GM03348 (cell line): ENCODE measurements around the gene ZIM2.
"Not testable (repeated sequence)": the region's sequence is repeated elsewhere in the genome, so short reads cannot be mapped to it uniquely, and the experiment has no call there.

Experiments used
- DNase-seq: peaks from one replicate; pipeline ENCODE4 v3.0.0; 2012; ENCODE audit warnings: low spot score

The ZIM2 gene

DNA sequence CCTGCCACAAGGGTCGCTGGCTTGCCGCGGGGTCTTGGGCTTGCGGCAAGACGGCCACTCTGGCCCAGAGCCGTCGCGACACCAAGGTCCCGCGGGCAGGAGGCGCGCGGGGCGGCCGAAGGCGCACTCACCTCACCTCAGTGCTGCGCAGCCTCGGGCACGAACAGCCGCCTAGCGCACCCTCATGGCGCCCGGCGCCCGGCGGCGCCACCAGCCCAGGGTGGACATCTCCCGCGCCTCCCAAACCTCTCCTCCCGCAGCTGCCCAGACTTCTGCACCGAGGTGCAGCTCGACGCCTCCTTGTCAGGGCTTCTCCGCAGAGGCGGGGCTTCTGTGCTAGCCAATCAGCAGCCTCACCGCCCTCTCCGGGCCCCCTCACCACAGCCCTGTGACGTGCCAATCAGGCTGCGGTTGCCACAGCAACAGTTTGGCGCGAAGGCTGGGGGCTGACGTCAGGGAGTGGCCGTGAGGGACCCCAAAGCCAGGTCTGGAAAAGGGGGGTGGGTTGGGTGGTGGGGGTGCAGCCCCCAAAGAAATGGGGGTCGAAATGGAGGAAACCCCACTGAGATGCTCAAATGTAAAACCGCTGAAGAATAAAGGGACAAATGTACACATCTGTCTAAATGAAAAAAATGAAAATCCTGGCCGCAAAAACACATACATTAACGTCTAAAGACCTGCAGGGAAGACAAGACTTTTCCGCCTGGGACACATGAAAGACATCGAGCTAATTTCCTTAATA is at the start of gene ZIM2, which contains the start of gene PEG3:
Gene ZIM2, minus strand, starts transcription at position 276 of the 742 bp plus-strand sequence. CDS start 16,449 bp downstream, outside the sequence.
Gene PEG3, minus strand, starts transcription at position 276 of the 742 bp plus-strand sequence. CDS start 16,071 bp downstream, outside the sequence.
- DNase-seq = no peak

DNA sequence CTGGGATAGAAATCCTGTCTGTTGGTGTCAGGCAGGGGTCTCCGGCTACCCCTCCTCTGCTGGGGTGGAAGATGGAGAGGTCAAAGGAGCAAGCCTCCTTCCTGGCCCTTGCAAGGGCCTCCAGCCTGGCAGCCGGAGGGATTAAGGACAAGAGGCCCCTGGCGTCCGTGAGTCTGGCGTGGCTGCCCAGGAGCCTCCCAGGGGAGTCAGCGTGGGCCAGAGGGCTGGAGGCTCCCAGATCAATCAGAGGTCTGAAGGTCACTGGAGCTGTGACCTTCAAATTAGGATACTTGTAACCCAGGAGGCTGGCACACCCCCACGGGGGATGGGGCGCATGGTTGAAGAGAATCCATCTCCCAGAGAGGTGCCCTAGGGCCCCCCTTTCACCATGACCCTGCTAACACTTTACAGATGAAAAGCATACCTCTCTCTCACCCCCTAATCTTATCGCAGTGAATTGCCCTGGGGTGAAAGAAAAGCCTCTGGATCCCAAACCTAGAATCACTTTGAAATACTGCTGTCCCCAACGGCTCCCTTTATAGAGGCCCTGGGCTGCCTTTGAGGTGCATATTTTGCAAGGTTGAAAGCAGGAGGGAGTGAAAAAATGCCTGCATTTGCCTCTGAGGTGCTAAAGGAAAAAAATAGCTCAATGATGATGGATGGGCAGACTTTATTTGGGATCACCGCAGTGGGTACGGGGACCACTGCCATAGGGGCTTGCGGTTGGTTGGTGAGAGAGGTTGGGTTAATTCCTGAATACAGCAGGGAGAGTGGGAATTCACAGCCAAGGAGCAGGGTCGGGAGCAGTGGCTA is 44.9 kb upstream of the ZIM2 start:
- no peak for DNase-seq

DNA sequence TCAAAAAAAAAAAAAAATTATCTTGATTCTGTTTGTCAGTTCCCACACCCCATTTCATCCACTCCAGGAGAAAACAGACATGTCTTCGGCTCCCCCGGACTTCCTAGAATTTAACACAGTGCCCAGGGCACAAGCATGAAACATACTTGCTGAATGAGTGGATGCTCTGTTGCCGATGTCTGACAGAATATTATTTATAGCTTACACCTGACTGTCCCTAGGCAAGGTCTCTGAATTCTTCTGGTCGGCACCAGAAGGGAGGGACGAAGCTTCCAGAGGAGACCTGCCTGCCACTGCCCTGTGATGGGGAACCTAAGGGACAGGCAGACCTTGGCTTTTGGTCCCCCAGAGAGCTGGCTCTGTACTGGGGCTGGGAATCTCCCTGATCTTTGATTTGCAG is 43.9 kb upstream of the ZIM2 start:
- no peak for DNase-seq

DNA sequence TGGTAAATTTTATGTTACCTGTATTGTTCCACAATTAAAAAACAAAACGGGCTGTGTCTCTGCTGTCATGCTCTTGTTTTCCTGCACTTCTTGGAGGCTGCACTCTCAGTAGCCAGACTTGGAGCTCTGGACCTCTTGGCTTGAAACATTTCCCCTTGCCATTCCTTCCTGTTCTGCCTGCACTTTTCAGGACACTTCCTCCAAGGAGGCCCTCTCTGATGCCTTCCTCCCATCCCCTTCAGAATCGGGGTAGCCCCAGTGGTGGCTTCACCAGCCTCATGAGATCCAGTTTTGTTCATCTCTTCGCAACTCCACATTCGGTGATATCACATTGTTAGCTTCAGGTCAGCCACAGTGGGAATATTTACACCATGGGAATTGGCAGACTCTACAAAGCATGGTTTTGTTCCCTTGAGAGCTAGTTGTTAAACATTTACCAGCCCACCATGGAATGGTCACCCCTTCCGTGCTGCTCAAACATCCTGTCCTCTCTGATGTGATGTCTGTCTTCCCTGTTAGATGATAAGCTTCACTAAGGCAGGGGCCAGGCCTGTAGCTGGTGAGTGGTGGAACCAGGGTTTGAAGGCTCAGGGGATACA is 40.2 kb upstream of the ZIM2 start:
- DNase-seq = no peak

DNA sequence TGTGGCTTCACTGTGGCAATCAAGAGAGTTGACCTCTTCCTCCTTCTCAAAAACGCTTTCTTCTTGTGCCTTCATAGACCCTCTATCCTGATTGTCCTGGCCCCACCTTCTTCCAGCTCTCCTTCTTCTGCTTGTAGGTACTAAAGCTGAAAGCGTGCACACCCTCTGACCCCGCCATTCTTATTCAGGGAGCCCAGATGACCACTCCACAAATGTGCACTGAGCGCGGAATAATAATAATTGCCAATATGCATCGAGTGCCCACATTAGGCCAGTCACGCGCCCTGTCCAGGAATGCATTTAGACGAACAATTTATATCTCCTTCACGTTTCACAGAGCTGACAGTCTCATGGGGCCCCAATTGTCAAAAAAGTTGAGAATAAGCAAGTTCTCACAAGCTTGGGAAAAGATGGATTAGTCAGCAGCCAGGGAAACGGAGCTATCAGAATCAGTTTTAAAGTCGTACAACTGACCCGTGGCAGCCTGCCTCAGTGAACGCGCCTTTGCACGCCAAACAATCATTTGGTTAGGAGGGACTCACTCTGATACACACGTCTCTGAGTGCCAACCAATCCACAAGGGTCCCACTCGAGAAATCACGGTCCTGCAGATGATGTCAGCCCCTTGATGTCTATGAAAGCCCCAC is 36.7 kb upstream of the ZIM2 start:
- DNase-seq = no peak

DNA sequence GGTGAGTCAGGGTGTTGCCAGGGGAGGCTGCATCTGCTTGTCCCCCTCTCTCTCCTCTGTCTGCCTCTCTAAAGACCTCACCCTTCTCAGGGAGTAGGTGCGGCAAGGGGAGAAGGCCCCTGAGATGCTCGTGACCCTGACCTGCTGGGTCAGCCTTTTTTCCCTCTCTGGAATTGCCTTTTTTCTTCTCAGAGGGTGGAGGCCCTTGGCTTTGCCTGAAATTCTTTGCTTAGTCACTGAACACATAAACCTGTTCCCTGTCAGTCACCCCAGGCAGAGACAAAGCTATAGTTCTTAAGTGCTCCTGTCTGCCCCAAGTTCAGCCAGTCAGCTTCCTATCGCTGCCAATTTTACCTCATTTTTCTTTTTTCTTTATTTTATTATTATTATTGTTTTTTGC is 35.2 kb upstream of the ZIM2 start:
- DNase-seq = no peak

DNA sequence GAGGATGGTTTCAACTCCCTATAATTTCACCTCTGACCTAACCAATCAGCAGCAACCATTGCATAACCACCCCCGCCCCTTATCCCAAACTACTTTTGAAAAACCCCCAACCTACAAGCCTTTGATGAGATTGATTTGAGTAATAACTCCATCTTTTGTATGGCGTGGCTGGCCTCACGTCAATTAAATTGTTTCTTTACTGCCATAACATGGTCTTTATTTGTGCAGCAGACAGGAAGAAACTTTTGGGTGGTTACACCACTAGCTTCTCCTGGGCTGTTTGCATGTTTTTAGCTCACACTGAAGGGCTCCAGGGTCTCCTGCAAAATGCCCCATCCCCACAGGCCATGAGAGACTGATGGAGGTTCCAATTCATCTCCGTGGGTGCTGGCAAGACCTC is 34.0 kb upstream of the ZIM2 start:
- no peak for DNase-seq

DNA sequence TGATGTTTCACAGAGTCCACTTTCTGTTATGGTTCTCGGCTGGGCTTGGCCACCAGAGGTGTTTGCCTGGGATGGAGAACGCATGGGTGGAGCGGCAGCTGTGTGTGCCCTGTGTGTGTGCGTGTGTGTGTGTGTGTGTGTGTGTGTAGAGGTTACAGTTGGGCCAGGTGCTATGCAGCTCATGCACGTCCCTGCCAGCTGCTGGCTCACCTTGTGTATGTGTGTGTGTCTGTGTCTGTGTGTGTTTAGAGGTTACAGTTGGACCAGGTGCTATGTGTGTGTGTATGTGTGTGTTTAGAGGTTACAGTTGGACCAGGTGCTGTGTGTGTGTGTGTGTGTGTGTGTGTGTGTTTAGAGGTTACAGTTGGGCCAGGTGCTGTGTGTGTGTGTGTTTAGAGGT is 33.0 kb upstream of the ZIM2 start:
- no peak for DNase-seq

DNA sequence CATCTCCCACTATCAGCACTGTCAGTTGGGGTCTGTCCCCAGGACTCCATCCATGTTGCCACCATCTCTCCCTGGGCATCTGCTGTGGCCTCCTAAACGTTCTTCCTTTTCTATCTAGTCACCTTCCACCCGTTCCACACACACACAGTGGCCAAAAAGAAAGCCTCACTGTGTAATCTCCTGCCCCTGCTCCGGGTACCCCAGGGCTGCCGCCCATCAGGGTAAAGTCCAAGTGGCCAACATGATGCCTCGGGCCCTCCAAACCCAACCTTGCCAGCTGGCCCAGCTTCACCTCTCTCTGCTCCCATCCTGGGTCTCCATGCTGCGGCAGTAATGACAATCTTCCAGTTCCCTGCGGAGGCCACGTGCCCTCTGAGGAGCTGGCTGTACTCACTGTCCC is 29.4 kb upstream of the ZIM2 start:
- no peak for DNase-seq

DNA sequence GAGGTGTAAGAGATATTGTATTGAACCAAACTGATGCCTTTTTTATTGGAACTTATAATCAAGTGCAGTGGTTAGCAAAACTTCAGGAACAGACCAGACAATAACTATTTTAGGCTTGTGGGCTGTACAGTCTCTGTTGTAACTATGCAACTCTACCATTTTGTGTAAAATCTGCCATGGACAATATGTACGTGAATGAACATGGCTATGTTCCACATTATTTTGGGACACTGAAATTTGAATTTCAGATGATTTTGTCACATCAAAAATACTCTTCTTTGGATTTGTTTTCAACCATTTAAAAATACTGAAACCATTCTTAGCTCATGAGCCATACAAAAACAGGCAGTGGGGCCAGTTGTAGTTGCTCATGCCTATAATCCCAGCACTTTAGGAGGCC is 27.9 kb upstream of the ZIM2 start:
- no peak for DNase-seq

DNA sequence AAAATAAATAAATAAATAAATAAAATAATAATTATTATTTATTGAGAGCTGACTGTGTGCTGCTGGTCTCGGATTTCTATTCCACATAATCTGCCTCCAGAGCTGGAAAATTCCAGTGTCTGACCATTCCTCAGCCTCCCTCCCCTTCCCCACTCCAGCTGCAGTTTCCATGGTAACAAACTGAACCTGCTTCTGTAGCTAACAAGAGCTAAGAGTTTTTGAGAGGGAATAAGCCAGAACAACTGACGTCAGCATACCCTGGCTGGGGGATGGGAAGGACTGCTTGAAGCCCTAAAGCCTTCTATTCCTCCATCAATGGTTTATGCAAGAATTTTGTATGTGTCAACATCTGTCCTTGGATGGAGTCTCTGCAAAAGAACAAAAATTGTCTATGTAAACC is 26.0 kb upstream of the ZIM2 start:
- DNase-seq = no peak

DNA sequence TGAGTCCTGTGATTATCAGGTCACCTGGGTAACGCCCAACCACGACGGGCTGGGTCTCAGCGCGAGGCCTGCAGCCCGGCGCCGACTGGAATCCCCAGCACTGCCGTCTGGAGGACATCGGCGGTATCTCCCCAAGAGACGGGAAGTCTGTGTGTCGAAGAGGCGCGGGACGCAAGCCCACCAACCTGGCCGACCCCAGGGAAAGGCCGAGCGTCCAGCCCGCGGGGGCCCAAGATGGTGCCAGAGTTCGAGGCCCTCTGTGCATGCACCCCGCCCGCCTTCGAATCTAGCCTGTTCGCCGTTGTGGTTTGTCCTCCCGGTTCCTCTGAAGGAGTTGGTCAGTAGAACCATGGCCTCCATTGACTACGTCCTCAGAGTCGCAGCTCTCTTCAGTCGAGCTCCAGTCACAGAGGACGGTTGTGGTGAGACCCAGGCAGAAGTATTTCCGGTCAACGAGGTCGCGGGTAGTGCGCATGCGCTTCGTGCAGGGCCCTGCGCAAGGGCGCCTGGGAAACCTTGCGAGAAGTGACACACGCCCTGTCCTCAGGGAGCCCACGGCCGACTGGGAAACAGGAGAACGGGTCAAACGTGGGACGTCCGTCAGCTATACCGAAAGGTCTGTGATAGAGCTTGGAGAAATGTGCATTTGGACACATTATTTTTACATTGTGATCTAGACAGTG is 24.1 kb upstream of the ZIM2 start:
- no peak for DNase-seq

DNA sequence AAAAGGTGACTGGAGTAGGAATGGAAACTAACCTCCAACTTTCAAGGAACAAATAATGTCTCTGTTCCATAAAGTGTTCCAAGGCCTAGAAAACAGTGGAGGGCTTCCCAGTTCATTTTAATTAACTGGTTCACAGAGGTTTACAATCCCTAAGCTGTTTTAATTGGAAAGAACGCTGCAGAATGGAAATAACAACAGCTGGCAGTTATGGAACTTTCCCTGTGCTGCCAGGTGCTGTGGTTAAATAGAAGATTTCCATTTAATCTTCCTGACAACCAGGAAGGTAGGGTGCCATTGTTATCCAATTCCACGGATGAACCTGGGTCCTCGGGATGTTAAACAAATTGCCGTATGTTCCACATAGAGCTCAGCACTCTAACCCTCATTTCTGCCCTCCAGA is 22.2 kb upstream of the ZIM2 start:
- no peak for DNase-seq

DNA sequence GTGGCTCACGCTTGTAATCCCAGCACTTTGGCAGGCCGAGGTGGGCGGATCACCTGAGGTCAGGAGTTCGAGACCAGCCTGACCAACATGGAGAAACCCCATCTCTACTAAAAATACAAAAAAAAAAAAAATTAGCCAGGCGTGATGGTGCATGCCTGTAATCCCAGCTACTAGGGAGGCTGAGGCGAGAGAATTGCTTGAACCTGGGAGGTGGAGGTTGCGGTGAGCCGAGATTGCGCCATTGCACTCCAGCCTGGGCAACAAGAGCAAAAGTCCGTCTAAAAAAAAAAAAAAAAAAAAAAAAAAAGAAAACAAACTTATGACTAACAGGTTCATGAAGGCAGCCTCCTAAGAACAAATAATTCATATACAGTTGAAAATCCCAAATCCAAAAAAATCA is 19.9 kb upstream of the ZIM2 start:
- DNase-seq = not testable (repeated sequence)

DNA sequence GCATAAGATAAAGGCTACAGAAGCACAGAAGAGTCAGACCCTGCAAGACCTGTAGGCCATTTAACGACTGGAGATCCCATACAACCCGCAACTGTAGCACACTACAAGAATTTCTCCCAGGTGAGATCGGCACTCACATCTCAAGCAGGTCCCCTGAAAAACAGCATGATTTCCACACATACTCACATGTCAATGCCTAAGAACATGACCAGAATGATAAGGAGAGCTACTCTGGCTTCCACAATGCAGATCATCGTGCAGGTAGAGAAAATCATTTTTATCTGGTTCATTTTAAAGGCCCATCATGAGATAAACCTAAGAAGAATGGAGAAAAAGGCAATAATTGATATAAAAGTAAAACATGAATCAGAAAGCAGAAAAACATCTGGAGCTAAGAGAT is 17.5 kb upstream of the ZIM2 start:
- no peak for DNase-seq

DNA sequence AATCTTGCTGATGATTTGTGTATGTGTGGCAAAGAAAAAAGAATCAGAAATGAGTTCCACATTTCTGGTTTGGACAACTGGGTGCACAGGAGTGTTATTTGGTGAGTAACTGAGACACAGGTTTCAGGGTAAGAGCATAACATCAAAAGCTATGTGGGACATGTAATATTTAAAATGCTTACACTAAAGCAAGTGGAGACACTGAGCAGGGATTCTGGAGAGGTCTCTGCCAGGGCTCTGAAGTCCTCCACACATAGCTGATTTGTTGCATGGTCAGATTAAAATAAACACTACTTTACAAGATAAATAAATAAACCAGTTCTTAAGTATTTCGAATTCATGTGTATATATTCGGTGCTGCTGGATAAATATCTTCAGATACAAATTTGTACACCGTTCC is 16.3 kb upstream of the ZIM2 start:
- no peak for DNase-seq

DNA sequence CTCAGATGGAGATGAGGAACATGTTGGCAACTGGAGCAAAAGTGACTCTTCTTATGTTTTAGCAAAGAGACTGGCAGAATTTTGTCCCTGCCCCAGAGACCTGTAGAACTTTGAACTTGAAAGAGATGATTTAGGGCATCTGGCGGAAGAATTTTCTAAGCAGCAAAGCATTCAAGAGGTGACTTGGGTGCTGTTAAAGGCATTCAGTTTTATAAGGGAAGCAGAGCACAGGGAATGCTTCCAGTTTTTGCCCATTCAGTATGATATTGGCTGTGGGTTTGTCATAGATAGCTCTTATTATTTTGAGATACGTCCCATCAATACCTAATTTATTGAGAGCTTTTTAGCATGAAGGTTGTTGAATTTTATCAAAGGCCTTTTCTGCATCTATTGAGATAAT is 11.8 kb upstream of the ZIM2 start:
- DNase-seq = not testable (repeated sequence)

DNA sequence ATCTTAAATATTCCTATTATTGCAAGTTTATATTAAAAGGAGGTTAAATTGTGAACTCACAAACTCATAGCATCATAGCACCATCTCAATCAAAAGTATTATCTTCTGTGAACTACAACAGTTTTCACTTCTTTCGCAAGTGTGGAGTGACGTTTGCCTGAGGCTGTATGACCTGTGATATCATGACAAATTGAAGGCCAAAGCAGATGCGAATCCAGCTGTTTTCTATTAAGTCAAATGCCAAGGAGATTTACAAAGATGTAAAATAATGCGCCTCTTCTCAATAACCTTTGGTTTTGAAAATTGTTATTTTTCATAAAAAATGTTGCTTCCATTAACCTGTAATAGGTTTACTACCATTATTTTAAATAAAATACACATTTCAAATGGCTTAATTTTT is 7.6 kb upstream of the ZIM2 start:
- no peak for DNase-seq

DNA sequence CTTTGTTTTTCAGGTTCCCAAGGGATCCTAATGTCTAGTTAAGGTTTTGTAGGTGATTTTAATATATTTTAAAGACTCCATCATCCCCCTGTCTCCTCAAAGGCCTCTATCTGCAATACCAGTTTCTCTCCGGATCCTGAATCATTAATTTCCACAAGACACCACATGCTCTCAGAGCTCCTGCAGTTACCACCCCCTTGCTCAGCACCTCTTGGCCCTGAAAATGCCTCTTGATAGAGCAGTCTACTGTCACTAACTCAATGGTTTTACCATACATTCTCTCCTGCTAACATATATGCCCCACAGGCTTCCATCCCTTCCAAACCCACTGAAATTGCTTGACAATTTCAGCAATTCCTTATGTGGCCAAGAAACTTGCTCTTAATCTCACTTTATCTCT is 1.9 kb upstream of the ZIM2 start:
- no peak for DNase-seq

DNA sequence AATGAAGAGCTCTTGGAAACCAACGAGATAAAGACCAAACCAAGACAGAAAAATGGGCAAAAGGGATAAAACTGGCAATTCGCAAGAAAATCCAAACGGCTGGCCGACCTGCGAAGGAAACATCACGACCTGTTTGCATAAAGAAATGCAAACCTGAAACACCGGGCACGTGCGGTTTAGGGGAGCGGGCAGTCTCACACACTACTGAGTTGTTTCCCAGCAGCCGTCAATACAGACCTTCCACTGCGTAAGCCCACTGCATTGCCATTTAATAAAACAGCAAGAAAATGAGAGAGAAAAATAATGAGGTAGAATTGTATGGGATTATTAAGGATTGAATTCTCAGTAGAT is 642 bp upstream of the ZIM2 start:
- DNase-seq = no peak

DNA sequence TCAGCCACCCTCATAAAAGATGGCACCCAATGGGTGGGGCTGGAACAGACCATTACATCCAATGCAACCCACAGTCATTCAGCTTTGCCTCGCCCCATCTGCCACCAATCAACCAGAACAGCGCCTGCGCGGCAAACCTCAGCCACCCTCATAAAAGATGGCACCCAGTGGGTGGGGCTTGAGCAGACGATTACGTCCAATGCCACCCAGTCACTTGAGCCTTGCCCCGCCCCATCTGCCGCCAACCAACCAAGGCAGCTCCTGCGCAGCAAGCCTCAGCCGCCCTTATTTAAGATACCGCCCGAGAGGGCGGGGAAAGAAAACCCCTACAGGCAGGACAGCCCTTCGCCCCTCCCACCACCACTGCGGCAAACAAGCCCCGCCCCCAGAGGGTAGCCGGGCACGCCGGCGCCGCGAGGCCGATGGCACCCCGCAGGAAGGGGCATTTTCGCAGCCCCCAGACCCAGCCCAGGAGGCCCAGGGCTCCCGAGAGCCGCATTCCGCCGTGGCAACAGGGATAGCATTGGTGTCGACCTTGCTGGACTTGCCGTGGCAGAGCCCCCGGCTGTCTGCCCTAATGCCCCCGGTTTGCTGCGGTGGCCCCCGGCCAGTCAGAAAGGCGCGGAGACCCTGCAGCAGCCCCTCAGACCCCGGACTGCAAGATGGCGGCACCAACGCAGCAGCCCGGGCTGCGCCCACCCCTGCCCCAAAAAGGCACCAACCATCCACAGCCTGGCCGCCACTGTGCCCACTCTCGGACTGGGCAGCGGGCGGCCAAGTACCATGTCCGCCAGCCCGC is 675 bp downstream of the ZIM2 start:
- DNase-seq = no peak
